WTC11 (cell line): ENCODE measurements around the gene ELK1. TPM values are rescaled to one million over a fixed set of nuclear protein-coding genes. Genes with fewer than 3 reads are reported as not detected.

Source experiments
- ATAC-seq: fragments of 200-7000 bp; cut with Tn5 transposase; 2 replicates; pipeline ENCODE4 v1.10.0; 2021; ENCODE audit warnings: mild to moderate bottlenecking, moderate library complexity
- CTCF ChIA-PET: fragments of 300-600 bp; sonication (Branson Sonifier 250); formaldehyde crosslinking; loops from one replicate; lab custom pipeline; 2021; ENCODE audit warnings: antibody characterized with exemption; lab: Charles Lee
- POLR2A ChIA-PET: fragments of 350-600 bp; sonication (Branson Sonifier 250); formaldehyde crosslinking; loops from one replicate; lab custom pipeline; 2021; ENCODE audit warnings: antibody characterized with exemption; lab: Charles Lee
- DNase-seq: peaks from one replicate; pipeline ENCODE4 v3.0.0; 2021; ENCODE audit warnings: low spot score
- H3K27ac Mint-ChIP-seq: 2 replicates; pipeline ENCODE4 v1.8.0; 2021; ENCODE audit warnings: mixed read lengths
- H3K27me3 Mint-ChIP-seq: 2 replicates; pipeline ENCODE4 v1.8.0; 2021; ENCODE audit warnings: low read depth, mild to moderate bottlenecking, moderate library complexity, mixed read lengths
- H3K36me3 Mint-ChIP-seq: 2 replicates; pipeline ENCODE4 v1.8.0; 2021; ENCODE audit warnings: mixed read lengths
- H3K4me1 Mint-ChIP-seq: 2 replicates; pipeline ENCODE4 v1.8.0; 2022; ENCODE audit warnings: mixed read lengths
- H3K4me3 Mint-ChIP-seq: 2 replicates; pipeline ENCODE4 v1.8.0; 2021; ENCODE audit warnings: mild to moderate bottlenecking, moderate library complexity, mixed read lengths
- H3K9me3 Mint-ChIP-seq: 2 replicates; pipeline ENCODE4 v1.8.0; 2021; ENCODE audit warnings: mixed read lengths
- ATF2 ChIP-seq: sonication (generic); formaldehyde crosslinking; IDR thresholded peaks from 2 replicates; pipeline ENCODE4 v1.8.1; 2022; ENCODE audit warnings: low read depth, missing genetic modification reagents, borderline replicate concordance
- CDX4 ChIP-seq: fragments of 250-450 bp; sonication (Bioruptor Pico); IDR thresholded peaks from 2 replicates; pipeline ENCODE4 v1.9.0; 2021; ENCODE audit warnings: moderate library complexity, mild to moderate bottlenecking, inconsistent platforms, borderline replicate concordance
- EMX1 ChIP-seq: fragments of 250-450 bp; sonication (Bioruptor Pico); IDR thresholded peaks from 2 replicates; pipeline ENCODE4 v1.8.0; 2021; ENCODE audit warnings: mild to moderate bottlenecking
- ERG ChIP-seq: fragments of 250-450 bp; sonication (Bioruptor Pico); IDR thresholded peaks from 2 replicates; pipeline ENCODE4 v1.8.0; 2021; ENCODE audit warnings: mild to moderate bottlenecking
- ETV6 ChIP-seq: sonication (generic); formaldehyde crosslinking; IDR thresholded peaks from 2 replicates; pipeline ENCODE4 v1.8.1; 2022; ENCODE audit warnings: mild to moderate bottlenecking, missing genetic modification reagents
- IRF1 ChIP-seq: sonication (generic); formaldehyde crosslinking; IDR thresholded peaks from 2 replicates; pipeline ENCODE4 v1.8.0; 2023; ENCODE audit warnings: missing genetic modification reagents
- JAZF1 ChIP-seq: fragments of 250-450 bp; sonication (Bioruptor Pico); IDR thresholded peaks from 2 replicates; pipeline ENCODE4 v1.9.0; 2021; ENCODE audit warnings: moderate library complexity, mild to moderate bottlenecking, inconsistent platforms
- MAX ChIP-seq: sonication (generic); formaldehyde crosslinking; IDR thresholded peaks from 2 replicates; pipeline ENCODE4 v1.8.0; 2022; ENCODE audit warnings: mild to moderate bottlenecking, missing genetic modification reagents
- MLX ChIP-seq: sonication (generic); formaldehyde crosslinking; IDR thresholded peaks from 2 replicates; pipeline ENCODE4 v1.8.1; 2023; ENCODE audit warnings: mild to moderate bottlenecking, missing genetic modification reagents, moderate library complexity
- MXD4 ChIP-seq: fragments of 250-450 bp; sonication (Bioruptor Pico); IDR thresholded peaks from 2 replicates; pipeline ENCODE4 v1.8.0; 2021; ENCODE audit warnings: mild to moderate bottlenecking, moderate library complexity, borderline replicate concordance
- NFATC4 ChIP-seq: fragments of 250-450 bp; sonication (Bioruptor Pico); IDR thresholded peaks from 2 replicates; pipeline ENCODE4 v1.9.0; 2021; ENCODE audit warnings: mild to moderate bottlenecking
- NR1H2 ChIP-seq: sonication (generic); formaldehyde crosslinking; IDR thresholded peaks from 2 replicates; pipeline ENCODE4 v1.9.0; 2021; ENCODE audit warnings: mild to moderate bottlenecking, moderate library complexity, missing genetic modification reagents
- NR2C2 ChIP-seq: sonication (generic); formaldehyde crosslinking; IDR thresholded peaks from 2 replicates; pipeline ENCODE4 v1.8.0; 2022; ENCODE audit warnings: mild to moderate bottlenecking, missing genetic modification reagents
- OVOL2 ChIP-seq: fragments of 250-450 bp; sonication (Bioruptor Pico); IDR thresholded peaks from 2 replicates; pipeline ENCODE4 v1.9.0; 2021; ENCODE audit warnings: mild to moderate bottlenecking, borderline replicate concordance
- PREB ChIP-seq: sonication (generic); formaldehyde crosslinking; IDR thresholded peaks from 2 replicates; pipeline ENCODE4 v1.8.1; 2022; ENCODE audit warnings: mild to moderate bottlenecking, missing genetic modification reagents, moderate library complexity, borderline replicate concordance
- PRRX2 ChIP-seq: fragments of 250-450 bp; sonication (Bioruptor Pico); IDR thresholded peaks from 2 replicates; pipeline ENCODE4 v1.8.0; 2021; ENCODE audit warnings: mild to moderate bottlenecking
- SOX15 ChIP-seq: fragments of 250-450 bp; sonication (Bioruptor Pico); IDR thresholded peaks from 2 replicates; pipeline ENCODE4 v1.9.0; 2021; ENCODE audit warnings: mild to moderate bottlenecking
- TEAD4 ChIP-seq: sonication (generic); formaldehyde crosslinking; IDR thresholded peaks from 2 replicates; pipeline ENCODE4 v1.8.0; 2022; ENCODE audit warnings: mild to moderate bottlenecking, missing genetic modification reagents
- USF1 ChIP-seq: sonication (generic); formaldehyde crosslinking; IDR thresholded peaks from 2 replicates; pipeline ENCODE4 v1.8.0; 2022; ENCODE audit warnings: mild to moderate bottlenecking, missing genetic modification reagents
- ZBTB43 ChIP-seq: sonication (generic); formaldehyde crosslinking; IDR thresholded peaks from 2 replicates; pipeline ENCODE4 v1.8.1; 2023; ENCODE audit warnings: mild to moderate bottlenecking, missing genetic modification reagents
- ZMAT4 ChIP-seq: fragments of 250-450 bp; sonication (Bioruptor Pico); IDR thresholded peaks from 2 replicates; pipeline ENCODE4 v1.9.0; 2021; ENCODE audit warnings: mild to moderate bottlenecking
- ZNF121 ChIP-seq: sonication (generic); formaldehyde crosslinking; IDR thresholded peaks from 2 replicates; pipeline ENCODE4 v1.8.0; 2023; ENCODE audit warnings: missing genetic modification reagents
- ZNF232 ChIP-seq: sonication (generic); formaldehyde crosslinking; IDR thresholded peaks from 2 replicates; pipeline ENCODE4 v1.8.0; 2022; ENCODE audit warnings: mild to moderate bottlenecking, missing genetic modification reagents
- ZNF425 ChIP-seq: fragments of 250-450 bp; sonication (Bioruptor Pico); conservative IDR thresholded peaks from 2 replicates; pipeline ENCODE4 v1.9.0; 2021; ENCODE audit warnings: mild to moderate bottlenecking
- ZNF671 ChIP-seq: fragments of 250-450 bp; sonication (Bioruptor Pico); IDR thresholded peaks from 2 replicates; pipeline ENCODE4 v1.8.0; 2021; ENCODE audit warnings: mild to moderate bottlenecking
- total RNA-seq: library from RNA; stranded (reverse); gene quantifications from 3 replicates; pipeline ENCODE4 v1.2.3, GENCODE V29; 2021

Gene ELK1
- total RNA-seq, 1 experiment from 2014 or later: 35.8 TPM

GRCh38 chrX:47590984-47591383 is 59.4 kb downstream of the ELK1 start:
- Mint-ChIP-seq H3K4me3 (no peak overlapping the region), H3K27me3 (no peaks in the 10 kb centered on the region), H3K4me1 (peaks cover 11% of the 10 kb centered on the region), H3K27ac (no peak overlapping the region), H3K9me3 (no peaks in the 10 kb centered on the region), H3K36me3 (no peaks in the 10 kb centered on the region)
- ChIA-PET POLR2A (no interaction called here), CTCF (no interaction called here)
- DNase-seq (no peak), ATAC-seq (no peak)
- TF ChIP-seq ZNF425 (CRISPR knock-in tag): no peak
- no peak for TF ChIP-seq TEAD4
- TF ChIP-seq PRRX2 (CRISPR knock-in tag): no peak
- no peak for TF ChIP-seq ERG (CRISPR knock-in tag)
- TF ChIP-seq CDX4 (CRISPR knock-in tag): no peak
- TF ChIP-seq ETV6: no peak
- no peak for TF ChIP-seq ZNF232
- no peak for TF ChIP-seq MLX (CRISPR knock-in tag)
- no peak for TF ChIP-seq OVOL2 (CRISPR knock-in tag)
- no peak for TF ChIP-seq NR2C2 (CRISPR knock-in tag)
- TF ChIP-seq ZNF671: no peak
- TF ChIP-seq PREB (CRISPR knock-in tag): no peak

GRCh38 chrX:47587906-47588735 is 62.2 kb downstream of the ELK1 start:
- CTCF ChIA-PET: no interaction called here
- H3K4me3 Mint-ChIP-seq: no peak overlapping the region
- H3K4me1 Mint-ChIP-seq: peaks cover 21% of the 10 kb centered on the region
- DNase-seq (no peak), ATAC-seq (no peak)
- H3K27me3 Mint-ChIP-seq: no peaks in the 10 kb centered on the region; the same call in 1 of the 2 replicates
- H3K36me3 Mint-ChIP-seq: no peaks in the 10 kb centered on the region
- H3K9me3 Mint-ChIP-seq: no peaks in the 10 kb centered on the region
- H3K27ac Mint-ChIP-seq: no peak overlapping the region
- POLR2A ChIA-PET: no interaction called here
- no peak for TF ChIP-seq IRF1
- no peak for TF ChIP-seq NR1H2 (CRISPR knock-in tag)
- no peak for TF ChIP-seq JAZF1
- no peak for TF ChIP-seq NFATC4 (CRISPR knock-in tag)
- no peak for TF ChIP-seq ZMAT4 (CRISPR knock-in tag)
- TF ChIP-seq SOX15 (CRISPR knock-in tag): no peak
- TF ChIP-seq MXD4 (CRISPR knock-in tag): no peak
- no peak for TF ChIP-seq EMX1 (CRISPR knock-in tag)
- TF ChIP-seq USF1 (CRISPR knock-in tag): no peak
- TF ChIP-seq ATF2 (CRISPR knock-in tag): no peak
- no peak for TF ChIP-seq ZBTB43 (CRISPR knock-in tag)
- TF ChIP-seq MAX (CRISPR knock-in tag): no peak
- no peak for TF ChIP-seq ZNF121 (CRISPR knock-in tag)
- no peak for TF ChIP-seq ZNF232
